AG04449 (cell line): Measurements from ENCODE around the gene ADNP.

Experiments used
- CTCF ChIA-PET: fragments of 350-600 bp; formaldehyde crosslinking; extraction: SDS; loops from one replicate; lab custom pipeline; 2021; ENCODE audit warnings: antibody characterized with exemption; lab: Yijun Ruan, JAX
- POLR2A ChIA-PET: fragments of 400-600, 350-600 bp; formaldehyde crosslinking; extraction: SDS; loops from one replicate; lab custom pipeline; 2020; ENCODE audit warnings: antibody characterized with exemption, inconsistent platforms; lab: Yijun Ruan, JAX
- DNase-seq: peaks from one replicate; pipeline ENCODE4 v3.0.0-alpha.2; 2010; ENCODE audit warnings: low read depth, low spot score
- H3K4me3 ChIP-seq: 2 replicates; pipeline ENCODE4 v1.5.1; 2011; ENCODE audit warnings: low read depth, mild to moderate bottlenecking, control low read depth, low read length
- TF ChIP-seq, protein P1 (sequence below): IDR thresholded peaks from one replicate; pipeline ENCODE4 v1.5.1; 2011; ENCODE audit warnings: mild to moderate bottlenecking, moderate library complexity, low read length, control low read depth, inconsistent platforms; ENCODE audit not compliant: insufficient read depth; ENCODE audit errors: missing control alignments

ADNP gene

DNA sequence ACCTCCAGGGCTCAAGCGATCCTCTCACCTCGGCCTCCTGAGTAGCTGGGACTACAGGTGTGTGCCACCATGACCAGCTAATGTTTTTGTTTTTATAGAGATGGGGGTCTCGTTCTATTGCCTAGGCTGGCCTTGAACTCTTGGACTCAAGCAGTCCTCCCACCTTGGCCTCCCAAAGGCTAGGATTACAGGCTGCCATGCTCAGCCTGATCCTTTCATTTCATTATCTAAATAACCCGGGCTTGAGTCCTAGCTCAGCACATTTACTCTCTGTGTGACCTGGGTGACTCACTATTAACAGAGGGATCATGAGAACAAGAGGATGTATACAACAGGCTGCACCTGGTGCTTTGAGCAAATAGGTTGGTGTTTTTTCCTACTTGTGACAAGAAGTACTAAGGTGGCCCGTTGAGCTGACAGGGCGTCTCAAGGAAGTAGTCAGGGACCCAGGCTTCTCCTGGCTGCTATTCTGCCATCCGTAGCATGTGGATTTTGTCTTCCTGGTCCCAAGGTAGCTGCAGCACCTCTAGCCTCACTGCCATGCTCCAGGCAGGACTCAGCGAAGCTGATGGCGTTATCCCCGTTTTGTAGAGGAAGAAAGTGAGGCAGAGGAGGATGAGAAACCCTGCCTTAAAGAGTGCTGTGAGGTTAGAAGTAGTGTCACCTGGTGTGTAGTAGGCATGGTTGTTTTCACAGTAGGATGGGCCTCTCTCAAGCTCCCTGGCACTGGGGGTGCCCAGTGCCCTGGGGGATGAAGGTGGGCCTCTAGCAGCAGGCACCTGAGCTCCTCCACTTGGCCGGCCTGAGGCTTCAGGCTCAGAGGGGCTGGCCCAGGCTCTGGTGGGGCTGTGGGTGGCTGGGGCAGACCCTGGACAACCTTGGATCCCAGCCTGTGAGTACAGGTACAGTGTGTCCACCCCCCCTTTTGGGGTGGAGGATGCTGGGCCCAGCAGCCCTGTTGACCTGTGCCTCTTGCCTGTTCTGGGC lies 62.4 kb downstream of the ADNP start:
- H3K4me3 ChIP-seq: no peak overlapping the region
- TF ChIP-seq, protein P1, sequence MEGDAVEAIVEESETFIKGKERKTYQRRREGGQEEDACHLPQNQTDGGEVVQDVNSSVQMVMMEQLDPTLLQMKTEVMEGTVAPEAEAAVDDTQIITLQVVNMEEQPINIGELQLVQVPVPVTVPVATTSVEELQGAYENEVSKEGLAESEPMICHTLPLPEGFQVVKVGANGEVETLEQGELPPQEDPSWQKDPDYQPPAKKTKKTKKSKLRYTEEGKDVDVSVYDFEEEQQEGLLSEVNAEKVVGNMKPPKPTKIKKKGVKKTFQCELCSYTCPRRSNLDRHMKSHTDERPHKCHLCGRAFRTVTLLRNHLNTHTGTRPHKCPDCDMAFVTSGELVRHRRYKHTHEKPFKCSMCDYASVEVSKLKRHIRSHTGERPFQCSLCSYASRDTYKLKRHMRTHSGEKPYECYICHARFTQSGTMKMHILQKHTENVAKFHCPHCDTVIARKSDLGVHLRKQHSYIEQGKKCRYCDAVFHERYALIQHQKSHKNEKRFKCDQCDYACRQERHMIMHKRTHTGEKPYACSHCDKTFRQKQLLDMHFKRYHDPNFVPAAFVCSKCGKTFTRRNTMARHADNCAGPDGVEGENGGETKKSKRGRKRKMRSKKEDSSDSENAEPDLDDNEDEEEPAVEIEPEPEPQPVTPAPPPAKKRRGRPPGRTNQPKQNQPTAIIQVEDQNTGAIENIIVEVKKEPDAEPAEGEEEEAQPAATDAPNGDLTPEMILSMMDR: no peak
- no peak for DNase-seq
- ChIA-PET POLR2A (no interaction called here), CTCF (interaction anchor here (0.6 kb wide), 1 partner anchor 763 kb away, joined by 3 read pairs; no protein-coding TSS in a partner anchor)

DNA sequence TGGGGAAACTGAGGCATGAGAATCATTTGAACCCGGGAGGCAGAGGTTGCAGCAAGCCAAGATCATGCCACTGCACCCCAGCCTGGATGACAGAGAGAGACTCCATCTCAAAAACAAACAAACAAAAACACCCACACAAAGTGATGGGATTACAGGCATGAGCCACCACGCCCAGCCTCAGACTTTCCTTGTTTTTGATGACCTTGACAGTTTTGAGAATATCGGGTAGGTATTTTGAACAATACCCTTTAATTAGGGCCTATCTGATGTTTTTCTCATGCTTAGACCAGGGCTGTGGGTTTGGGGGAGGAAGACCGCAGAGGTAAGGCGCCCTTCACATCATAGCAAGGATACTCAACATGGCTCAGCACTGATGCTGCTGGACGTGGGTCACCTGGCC lies 63.4 kb downstream of the ADNP start:
- no peak overlapping the region for H3K4me3 ChIP-seq
- no peak for DNase-seq
- ChIA-PET POLR2A (no interaction called here), CTCF (no interaction called here)
- TF ChIP-seq, protein P1: no peak

GRCh38 chr20:50866831-50867230 lies 64.4 kb downstream of the ADNP start:
- ChIA-PET CTCF (interaction anchor here (0.8 kb wide), 1 partner anchor 72 kb away, joined by 3 read pairs; no protein-coding TSS in a partner anchor), POLR2A (no interaction called here)
- no peak overlapping the region for H3K4me3 ChIP-seq
- TF ChIP-seq, protein P1: no peak
- no peak for DNase-seq

GRCh38 chr20:50866036-50866685 lies 65.1 kb downstream of the ADNP start:
- no peak overlapping the region for H3K4me3 ChIP-seq
- TF ChIP-seq, protein P1: no peak
- CTCF ChIA-PET: interaction anchor here (0.7 to 0.8 kb wide), 3 partner anchors 14 to 72 kb away, joined by 3 read pairs; no protein-coding TSS in a partner anchor
- POLR2A ChIA-PET: interaction anchor here (0.7 kb wide), 1 partner anchor 24 kb away, joined by 3 read pairs; no protein-coding TSS in a partner anchor
- DNase-seq: no peak

DNA sequence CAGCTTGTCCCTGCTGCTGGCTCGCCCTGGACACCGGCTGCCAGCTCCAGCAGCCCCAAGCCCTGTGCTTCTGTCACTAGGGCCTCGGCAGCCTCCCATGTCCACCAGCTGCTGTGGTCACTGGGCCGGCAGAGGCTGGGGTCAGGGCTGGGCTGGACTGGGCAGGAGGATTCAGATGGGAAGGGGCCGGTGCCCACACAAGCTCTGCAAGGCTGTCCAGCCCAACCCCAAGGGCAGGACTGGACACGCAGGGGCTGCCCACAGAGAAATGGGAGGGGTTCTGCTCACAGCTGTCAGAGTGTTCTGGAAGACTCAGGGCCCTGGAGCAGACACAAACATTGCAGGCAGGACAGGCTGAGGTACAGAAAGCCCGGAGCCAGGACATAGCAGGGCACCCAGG lies 65.6 kb downstream of the ADNP start:
- POLR2A ChIA-PET: interaction anchor here (0.7 kb wide), 1 partner anchor 23 kb away, joined by 3 read pairs; no protein-coding TSS in a partner anchor
- TF ChIP-seq, protein P1: no peak
- H3K4me3 ChIP-seq: no peak overlapping the region
- CTCF ChIA-PET: interaction anchor here (0.7 kb wide), 2 partner anchors 13 to 15 kb away, joined by 3 read pairs; no protein-coding TSS in a partner anchor
- DNase-seq: no peak
